LNCaP clone FGC (cell line): ENCODE measurements around the gene FGGY.

Source experiments
- DNase-seq: peaks from one replicate; pipeline ENCODE4 v3.0.0-alpha.2; 2011; ENCODE audit warnings: low read depth
- H3K4me3 ChIP-seq: 2 replicates; pipeline ENCODE4 v1.5.1; 2011; ENCODE audit warnings: mild to moderate bottlenecking, low read depth, low read length, control low read depth
- TF ChIP-seq, protein P1 (sequence below): IDR thresholded peaks from 2 replicates; pipeline ENCODE4 v1.5.1; 2012; ENCODE audit warnings: mild to moderate bottlenecking; ENCODE audit not compliant: control insufficient read depth, insufficient read depth; ENCODE audit errors: extremely low read depth

FGGY gene

DNA sequence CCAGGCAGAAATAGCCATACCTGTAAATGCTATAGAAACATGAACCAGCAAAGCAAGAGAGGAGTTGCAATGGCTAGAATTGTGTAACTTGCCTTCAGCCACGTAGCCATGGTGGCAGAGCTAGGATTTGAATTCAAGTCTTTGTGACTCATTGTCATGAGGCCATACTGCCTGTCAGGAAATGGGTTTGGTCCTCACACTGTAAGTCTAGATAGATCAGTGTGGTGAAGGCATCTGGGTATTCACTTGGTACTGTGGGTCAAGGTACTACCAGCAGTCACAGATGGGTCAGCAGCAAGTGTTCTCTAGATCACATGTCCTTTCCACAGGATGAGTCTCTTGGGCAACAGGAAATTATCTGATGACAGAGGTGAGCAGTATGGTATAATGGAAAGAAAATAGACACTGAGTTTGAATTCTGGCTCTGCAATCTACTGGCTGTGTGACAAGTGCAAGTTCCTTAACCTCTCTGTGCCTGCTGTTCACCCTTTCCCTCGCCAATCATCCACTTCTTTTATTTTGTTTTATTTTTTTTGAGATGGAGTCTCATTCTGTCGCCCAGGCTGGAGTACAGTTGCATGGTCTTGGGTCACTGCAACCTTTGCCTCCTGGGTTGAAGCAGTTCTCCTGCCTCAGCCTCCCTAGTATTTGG, 36.9 kb downstream of the FGGY start:
- TF ChIP-seq, protein P1, sequence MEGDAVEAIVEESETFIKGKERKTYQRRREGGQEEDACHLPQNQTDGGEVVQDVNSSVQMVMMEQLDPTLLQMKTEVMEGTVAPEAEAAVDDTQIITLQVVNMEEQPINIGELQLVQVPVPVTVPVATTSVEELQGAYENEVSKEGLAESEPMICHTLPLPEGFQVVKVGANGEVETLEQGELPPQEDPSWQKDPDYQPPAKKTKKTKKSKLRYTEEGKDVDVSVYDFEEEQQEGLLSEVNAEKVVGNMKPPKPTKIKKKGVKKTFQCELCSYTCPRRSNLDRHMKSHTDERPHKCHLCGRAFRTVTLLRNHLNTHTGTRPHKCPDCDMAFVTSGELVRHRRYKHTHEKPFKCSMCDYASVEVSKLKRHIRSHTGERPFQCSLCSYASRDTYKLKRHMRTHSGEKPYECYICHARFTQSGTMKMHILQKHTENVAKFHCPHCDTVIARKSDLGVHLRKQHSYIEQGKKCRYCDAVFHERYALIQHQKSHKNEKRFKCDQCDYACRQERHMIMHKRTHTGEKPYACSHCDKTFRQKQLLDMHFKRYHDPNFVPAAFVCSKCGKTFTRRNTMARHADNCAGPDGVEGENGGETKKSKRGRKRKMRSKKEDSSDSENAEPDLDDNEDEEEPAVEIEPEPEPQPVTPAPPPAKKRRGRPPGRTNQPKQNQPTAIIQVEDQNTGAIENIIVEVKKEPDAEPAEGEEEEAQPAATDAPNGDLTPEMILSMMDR, result no peak
- no peak for DNase-seq
- H3K4me3 ChIP-seq, result no peak overlapping the region

DNA sequence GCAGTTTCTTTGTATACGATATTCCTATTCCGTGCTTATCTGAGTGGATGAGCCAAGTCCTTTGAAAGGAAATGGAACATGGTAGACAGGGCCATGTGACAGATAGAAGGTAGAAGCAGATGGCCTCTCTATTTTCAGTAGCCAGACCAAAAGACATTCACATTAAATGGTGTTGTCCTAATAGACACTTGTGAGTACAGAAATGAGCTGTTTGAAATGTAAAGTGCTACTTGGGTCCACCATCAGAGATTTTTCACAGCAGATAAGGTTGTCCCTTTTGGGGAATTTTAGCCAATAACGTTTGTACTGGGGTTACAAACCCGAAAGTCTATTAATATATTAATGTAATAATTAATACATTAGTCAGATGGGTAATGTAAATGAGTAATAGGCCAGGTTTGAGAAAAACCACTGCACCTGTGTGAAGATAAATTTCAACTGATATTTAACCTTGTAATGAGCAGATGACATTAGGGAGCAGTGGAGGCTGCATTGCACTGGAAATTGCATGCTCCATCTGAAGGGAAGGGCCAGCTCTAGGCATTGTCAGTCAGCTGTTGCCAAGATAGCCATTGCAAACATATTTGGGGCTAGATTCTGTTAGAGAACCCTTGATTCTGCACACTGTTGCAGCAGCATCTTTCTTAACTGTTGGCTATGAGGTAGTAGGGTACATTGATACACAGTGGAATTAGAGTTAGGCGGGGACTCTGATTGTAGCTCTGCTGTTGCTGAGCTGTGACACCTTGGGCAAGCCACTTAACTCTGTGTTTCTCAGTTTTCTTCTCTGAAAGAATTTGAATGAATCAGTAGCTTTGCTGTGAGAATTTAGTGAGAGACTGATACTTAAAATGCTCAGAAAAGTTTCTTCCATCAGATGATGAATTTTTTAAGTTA, 43.8 kb downstream of the FGGY start:
- TF ChIP-seq, protein P1, result no peak
- no peak for DNase-seq
- H3K4me3 ChIP-seq, result no peak overlapping the region

DNA sequence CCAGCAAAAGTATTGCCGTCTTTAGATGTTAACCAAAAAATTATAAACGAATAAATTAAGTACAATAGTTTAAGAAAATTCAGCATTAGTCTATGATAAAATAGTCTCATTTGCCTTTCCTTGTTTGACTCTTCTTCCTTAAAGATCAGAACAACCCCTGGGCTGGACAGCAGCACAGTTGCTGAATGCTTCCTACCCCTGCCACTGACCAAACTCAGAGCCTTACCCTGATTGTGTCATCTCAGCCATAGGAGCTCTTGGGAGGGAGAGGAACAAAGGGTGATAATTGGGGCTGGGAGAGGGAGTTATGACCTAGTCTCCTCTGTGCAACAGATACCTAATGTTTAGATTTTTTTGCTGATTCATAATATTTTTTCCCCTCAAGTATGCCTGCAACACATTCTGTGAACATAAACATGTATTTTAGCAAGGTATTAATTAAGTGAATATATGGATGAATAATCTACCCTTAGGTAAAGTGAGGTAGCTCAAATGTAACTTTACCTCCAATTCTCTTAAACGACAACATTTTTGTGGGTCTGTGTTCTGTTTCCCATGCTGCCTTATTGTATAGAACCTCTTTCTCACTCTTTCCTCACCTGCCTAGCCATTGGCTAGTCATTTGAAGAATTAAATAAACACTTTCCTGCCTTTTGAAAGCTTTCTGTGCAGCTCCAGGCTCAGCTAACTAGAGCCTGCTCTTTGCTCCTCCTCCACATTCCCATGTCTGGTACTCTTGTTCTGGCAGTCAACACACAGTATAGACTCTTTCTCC, 46.1 kb downstream of the FGGY start:
- no peak overlapping the region for H3K4me3 ChIP-seq
- TF ChIP-seq, protein P1, result no peak
- DNase-seq, result no peak

DNA sequence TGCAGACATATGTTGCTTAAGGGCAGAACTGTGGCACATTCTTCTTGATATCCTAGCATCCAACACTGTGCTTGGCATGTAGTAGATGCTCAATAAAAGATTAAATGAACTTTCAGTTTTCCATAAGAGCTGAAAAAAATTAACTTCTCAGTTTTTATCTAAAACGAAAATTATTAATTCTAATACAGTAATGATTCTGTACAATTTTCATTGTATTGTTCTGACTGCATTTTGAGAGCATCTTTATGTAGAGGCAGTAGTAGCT, 46.6 kb downstream of the FGGY start:
- TF ChIP-seq, protein P1, result no peak
- no peak for DNase-seq
- H3K4me3 ChIP-seq, result no peak overlapping the region

DNA sequence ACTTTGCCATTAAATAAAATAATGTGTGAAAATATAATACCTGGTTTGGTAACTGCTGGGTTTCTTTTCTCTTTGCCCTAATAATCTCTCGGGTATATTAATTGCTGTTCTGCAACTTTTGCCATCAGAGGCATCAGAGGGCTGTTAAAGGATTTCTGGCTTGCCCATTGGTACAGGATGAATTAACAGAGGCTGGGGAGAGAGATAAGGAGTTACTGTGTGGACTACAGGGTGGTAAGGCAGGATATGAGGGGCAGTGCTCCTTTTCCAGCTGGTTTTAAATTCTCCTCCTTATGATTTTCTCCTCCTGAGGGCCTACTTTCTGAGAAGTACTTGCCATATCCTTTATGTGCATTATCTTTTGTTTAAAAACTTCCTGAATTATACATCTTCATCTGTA, 48.3 kb downstream of the FGGY start:
- DNase-seq, result no peak
- TF ChIP-seq, protein P1, result no peak
- no peak overlapping the region for H3K4me3 ChIP-seq

DNA sequence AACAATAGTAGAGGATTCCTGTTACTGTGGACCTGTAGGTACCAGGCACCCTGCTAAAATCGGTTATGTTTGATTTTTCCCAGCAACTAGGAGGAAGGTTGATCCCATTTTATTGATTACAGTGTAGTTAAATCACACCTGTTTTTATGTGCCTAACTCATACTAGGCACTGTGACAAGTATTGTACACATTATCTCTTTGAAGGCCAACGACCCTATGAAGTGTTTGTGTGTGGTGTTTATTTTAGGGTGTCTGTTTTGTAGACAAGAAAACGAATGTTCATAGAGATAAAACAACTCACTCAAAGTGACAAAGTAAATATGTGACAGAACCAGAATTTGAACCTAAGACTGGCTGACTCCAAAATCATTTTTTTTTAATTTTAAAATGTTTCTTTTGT, 49.5 kb downstream of the FGGY start:
- TF ChIP-seq, protein P1, result no peak
- no peak for DNase-seq
- no peak overlapping the region for H3K4me3 ChIP-seq
